Upper lobe of right lung (tissue), 1 donor: Measurements from ENCODE around the gene LCK. TPM values are rescaled to one million over a fixed set of nuclear protein-coding genes. Genes with fewer than 3 reads are reported as not detected.

Experiments used
- ATAC-seq: fragments of 200-7000 bp; cut with Tn5 transposase; one replicate; pipeline ENCODE4 v1.9.1; 2020; ENCODE audit warnings: mild to moderate bottlenecking, moderate library complexity
- DNase-seq: peaks from one replicate; pipeline ENCODE4 v3.0.0-alpha.2; 2020
- H3K27ac ChIP-seq: fragments of 200-600 bp; one replicate; pipeline ENCODE4 v1.8.0; 2022
- H3K27me3 ChIP-seq: fragments of 200-600 bp; one replicate; pipeline ENCODE4 v1.8.0; 2022; ENCODE audit warnings: mild to moderate bottlenecking
- H3K36me3 ChIP-seq: fragments of 200-600 bp; one replicate; pipeline ENCODE4 v1.8.0; 2022
- H3K4me1 ChIP-seq: fragments of 200-600 bp; one replicate; pipeline ENCODE4 v1.8.0; 2022
- H3K4me3 ChIP-seq: fragments of 200-600 bp; one replicate; pipeline ENCODE4 v1.8.0; 2022; ENCODE audit warnings: mild to moderate bottlenecking
- H3K9me3 ChIP-seq: fragments of 200-600 bp; one replicate; pipeline ENCODE4 v1.8.0; 2022
- intact Hi-C: fragments of 100-400 bp; cut with DNase I; formaldehyde crosslinking; loops from one replicate; pipeline ENCODE4 v1.11.0; 2022
- total RNA-seq: library from RNA; stranded (reverse); fragmentation: NEBNext Ultra II Directional; extraction: Animal tissue kit (Norgen Biotek cat#: 25700); gene quantifications from one replicate; pipeline ENCODE4 v1.2.1, GENCODE V29; 2021
- TF ChIP-seq, protein P1 (sequence below): fragments of 200-600 bp; IDR thresholded peaks from one replicate; pipeline ENCODE4 v1.8.0; 2022; ENCODE audit warnings: antibody characterized with exemption
- donor health status: DM: no; HTN: yes; CAD: no; lungs with severe emphysema.

Gene LCK
- total RNA-seq, 1 donor from 2014 or later: 8.3 TPM

DNA sequence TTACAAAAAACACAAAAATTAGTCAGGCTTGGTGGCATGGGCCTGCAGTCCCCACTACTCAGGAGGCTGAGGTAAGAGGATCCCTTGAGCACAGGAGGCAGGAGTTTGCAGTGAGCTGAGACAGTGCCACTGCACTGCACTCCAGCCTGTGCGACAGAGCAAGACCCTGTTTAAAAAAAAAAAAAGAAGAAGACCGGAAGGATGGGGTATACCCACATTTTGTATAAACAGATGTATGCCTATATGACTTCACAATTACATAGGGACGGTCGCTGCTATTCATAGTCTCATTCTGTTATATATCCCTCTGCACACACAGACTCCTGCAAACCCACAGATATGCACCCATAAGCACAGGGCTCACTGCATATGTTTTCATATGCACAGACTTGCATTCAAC is 12.7 kb downstream of the LCK start:
- no peaks in the 10 kb centered on the region for H3K27me3 ChIP-seq
- H3K4me3 ChIP-seq: no peak overlapping the region
- intact Hi-C loops: no loop called here
- no peaks in the 10 kb centered on the region for H3K4me1 ChIP-seq
- no peak for DNase-seq
- H3K27ac ChIP-seq: no peak overlapping the region
- no peak for ATAC-seq
- no peaks in the 10 kb centered on the region for H3K36me3 ChIP-seq
- TF ChIP-seq, protein P1, sequence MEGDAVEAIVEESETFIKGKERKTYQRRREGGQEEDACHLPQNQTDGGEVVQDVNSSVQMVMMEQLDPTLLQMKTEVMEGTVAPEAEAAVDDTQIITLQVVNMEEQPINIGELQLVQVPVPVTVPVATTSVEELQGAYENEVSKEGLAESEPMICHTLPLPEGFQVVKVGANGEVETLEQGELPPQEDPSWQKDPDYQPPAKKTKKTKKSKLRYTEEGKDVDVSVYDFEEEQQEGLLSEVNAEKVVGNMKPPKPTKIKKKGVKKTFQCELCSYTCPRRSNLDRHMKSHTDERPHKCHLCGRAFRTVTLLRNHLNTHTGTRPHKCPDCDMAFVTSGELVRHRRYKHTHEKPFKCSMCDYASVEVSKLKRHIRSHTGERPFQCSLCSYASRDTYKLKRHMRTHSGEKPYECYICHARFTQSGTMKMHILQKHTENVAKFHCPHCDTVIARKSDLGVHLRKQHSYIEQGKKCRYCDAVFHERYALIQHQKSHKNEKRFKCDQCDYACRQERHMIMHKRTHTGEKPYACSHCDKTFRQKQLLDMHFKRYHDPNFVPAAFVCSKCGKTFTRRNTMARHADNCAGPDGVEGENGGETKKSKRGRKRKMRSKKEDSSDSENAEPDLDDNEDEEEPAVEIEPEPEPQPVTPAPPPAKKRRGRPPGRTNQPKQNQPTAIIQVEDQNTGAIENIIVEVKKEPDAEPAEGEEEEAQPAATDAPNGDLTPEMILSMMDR: no peak
- H3K9me3 ChIP-seq: no peaks in the 10 kb centered on the region

DNA sequence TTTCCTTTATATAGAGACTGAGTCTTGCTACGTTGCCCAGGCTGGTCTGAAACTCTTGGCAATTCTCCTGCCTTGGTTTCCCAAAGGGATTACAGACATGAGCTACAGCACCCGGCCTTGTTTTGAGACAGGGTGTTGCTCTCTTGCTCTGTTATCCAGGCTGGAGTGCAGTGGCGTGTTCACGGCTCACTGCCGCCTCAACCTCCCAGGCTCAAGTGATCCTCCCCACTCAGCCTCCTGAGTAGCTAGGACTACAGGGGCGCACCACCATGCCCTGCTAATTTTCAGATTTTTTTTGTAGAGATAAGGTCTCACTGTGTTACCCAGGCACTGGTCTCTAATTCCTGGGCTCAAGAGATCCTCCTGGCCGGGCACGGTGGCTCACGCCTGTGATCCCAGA is 14.8 kb downstream of the LCK start:
- DNase-seq: no peak
- H3K4me1 ChIP-seq: no peaks in the 10 kb centered on the region
- TF ChIP-seq, protein P1: no peak
- H3K27ac ChIP-seq: no peak overlapping the region
- no peaks in the 10 kb centered on the region for H3K27me3 ChIP-seq
- no peaks in the 10 kb centered on the region for H3K9me3 ChIP-seq
- H3K4me3 ChIP-seq: no peak overlapping the region
- no peaks in the 10 kb centered on the region for H3K36me3 ChIP-seq
- ATAC-seq: no peak
- intact Hi-C loops: no loop called here

DNA sequence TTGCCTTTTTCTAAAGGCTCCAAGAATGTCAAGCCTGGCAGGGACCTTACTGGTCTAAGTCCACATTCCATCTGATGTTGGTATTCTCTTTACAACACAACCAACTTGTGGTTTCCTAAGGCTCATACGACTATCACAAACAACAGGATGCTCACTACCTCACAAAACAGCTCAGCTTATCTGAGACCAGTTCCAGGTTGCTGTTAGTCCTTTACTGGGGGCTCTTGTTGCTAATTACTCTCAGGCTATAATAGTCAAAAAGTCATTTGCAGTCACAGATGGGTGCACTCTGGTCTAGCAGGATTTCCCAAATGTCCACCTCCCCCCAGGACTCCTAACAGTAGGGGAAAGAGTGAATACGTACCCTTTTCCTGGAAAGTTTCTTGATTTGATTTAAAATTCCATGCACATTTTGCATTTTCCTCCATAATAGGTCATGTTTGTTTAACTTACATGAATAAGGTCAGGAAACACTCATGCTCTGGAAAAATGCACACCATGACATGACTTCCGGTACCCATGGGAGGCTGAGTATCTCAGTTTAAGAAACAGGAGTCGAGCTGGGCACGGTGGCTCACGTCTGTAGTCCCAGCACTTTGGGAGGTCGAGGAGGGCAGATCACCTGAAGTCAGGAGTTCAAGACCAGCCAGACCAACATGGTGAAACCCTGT is 16.0 kb downstream of the LCK start:
- no peaks in the 10 kb centered on the region for H3K4me1 ChIP-seq
- H3K27ac ChIP-seq: no peak overlapping the region
- TF ChIP-seq, protein P1: no peak
- H3K27me3 ChIP-seq: no peaks in the 10 kb centered on the region
- no peaks in the 10 kb centered on the region for H3K9me3 ChIP-seq
- no peak for DNase-seq
- intact Hi-C loops: no loop called here
- H3K36me3 ChIP-seq: no peaks in the 10 kb centered on the region
- ATAC-seq: no peak
- no peak overlapping the region for H3K4me3 ChIP-seq

DNA sequence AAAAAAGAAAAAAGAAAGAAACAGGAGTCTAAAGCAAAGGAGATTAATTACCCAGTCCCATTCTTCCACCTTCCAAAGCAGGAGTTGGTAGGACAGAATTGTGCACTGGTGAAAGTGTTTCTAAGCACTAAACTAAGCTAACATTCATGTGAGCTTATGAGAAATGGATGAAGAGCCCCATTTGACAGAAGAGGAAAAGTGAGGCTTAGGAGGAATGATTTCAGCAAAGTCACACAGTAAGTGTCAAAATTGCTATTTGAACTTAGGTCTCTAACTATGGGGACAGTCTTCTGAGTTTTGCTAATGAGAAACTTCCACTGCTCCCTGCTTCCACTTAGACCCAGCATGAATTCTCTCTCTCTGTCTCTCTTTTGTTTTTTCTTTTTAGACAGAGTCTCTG is 18.7 kb downstream of the LCK start:
- no peaks in the 10 kb centered on the region for H3K4me1 ChIP-seq
- H3K36me3 ChIP-seq: no peaks in the 10 kb centered on the region
- TF ChIP-seq, protein P1: no peak
- no peak overlapping the region for H3K4me3 ChIP-seq
- ATAC-seq (no peak), DNase-seq (no peak)
- peaks cover 7% of the 10 kb centered on the region for H3K27me3 ChIP-seq
- intact Hi-C loops: no loop called here
- H3K9me3 ChIP-seq: no peaks in the 10 kb centered on the region
- no peak overlapping the region for H3K27ac ChIP-seq

DNA sequence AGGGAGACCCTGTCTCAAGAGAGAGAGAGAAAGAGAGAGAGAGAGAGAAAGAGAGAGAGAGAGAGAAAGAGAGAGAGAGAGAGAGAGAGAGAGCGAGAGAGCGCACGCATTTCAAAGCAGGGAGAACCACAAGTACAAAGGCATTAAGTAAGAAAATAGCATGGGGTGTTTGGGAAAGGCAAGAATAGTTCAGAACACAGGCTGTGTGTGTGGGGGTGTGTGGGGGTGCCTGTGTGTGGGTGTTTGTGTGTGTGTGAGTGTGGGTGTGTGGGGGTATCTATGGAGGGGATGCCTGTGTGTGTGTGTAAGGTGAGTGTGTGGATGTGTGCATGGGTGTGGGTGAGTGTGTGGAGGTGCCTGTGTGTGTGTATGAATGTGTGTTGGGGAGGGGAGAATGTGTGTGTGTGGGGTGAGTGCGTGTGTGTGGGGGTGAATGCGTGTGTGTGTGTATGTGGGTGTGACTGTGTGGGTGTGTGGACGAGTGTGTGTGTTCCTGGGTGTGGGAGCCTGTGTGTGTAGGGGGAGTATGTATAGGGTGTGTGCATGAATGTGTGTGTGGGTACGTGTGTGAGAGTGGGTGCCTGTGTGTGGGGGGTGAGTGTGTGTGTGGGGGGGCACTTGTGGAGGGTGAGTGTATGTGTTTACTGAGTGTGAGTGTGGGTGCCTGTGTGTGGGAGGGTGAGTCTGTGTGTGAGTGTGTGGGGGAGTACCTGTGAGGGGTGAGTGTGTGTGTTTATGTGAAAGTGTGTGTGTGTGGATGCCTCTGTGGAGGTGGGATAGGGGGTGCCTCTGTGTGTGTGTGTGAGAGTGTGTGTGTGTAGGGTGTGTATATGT is 21.7 kb downstream of the LCK start:
- DNase-seq: no peak

More for the DNA sequence above, 21.7 kb downstream of the LCK start:
- intact Hi-C loops: no loop called here
- no peak for ATAC-seq
- Histone ChIP-seq H3K4me1 (no peaks in the 10 kb centered on the region), H3K27ac (no peak overlapping the region), H3K9me3 (no peaks in the 10 kb centered on the region), H3K4me3 (no peak overlapping the region), H3K36me3 (no peaks in the 10 kb centered on the region), H3K27me3 (peaks cover 22% of the 10 kb centered on the region)
- TF ChIP-seq, protein P1: no peak
